H1 (cell line): ENCODE results near the gene OR6N1. TPM values are rescaled to one million over a fixed set of nuclear protein-coding genes. Genes with fewer than 3 reads are reported as not detected.

Experiments used
- POLR2A ChIP-seq, 2 experiments: IDR thresholded peaks; 1 replicate in 1 of 2; 2 replicates in 1 of 2; pipeline ENCODE4 v1.6.1; 2011; ENCODE audit warnings: low read depth in 2 of 2, low read length in 2 of 2, mild to moderate bottlenecking in 2 of 2; ENCODE audit errors: control extremely low read depth in 1 of 2
- POU5F1 ChIP-seq: IDR thresholded peaks from 2 replicates; pipeline ENCODE4 v1.6.1; 2011; ENCODE audit warnings: low read depth, mild to moderate bottlenecking, low read length, moderate library complexity
- polyA plus RNA-seq, 7 experiments: library from polyadenylated mRNA; depleted of rRNA in 3 of 7; stranded (reverse) in 5 of 7; unstranded in 2 of 7; fragments of >200 nt in 5 of 7; fragments of 200-250 nt in 2 of 7; gene quantifications; 1 replicate in 5 of 7; 2 replicates in 1 of 7; 4 replicates in 1 of 7; pipeline versions ENCODE4 v1.2.1 to v1.2.3, GENCODE V29; 2011 to 2013; ENCODE audit warnings: missing spikeins in 2 of 7, mixed read lengths in 2 of 7
- total RNA-seq: library from RNA; stranded (reverse); fragmentation: NEBNext Ultra II Directional; extraction: Animal tissue kit (Norgen Biotek cat#: 25700); gene quantifications from 2 replicates; pipeline ENCODE4 v1.2.1, GENCODE V29; 2021

Gene OR6N1
- total and polyA plus RNA-seq, 2 of the 8 experiments (the other 6 are each of a cell fraction or from before 2014, with no cell fraction given): not detected

- no peak for TF ChIP-seq POLR2A (IDR thresholded peaks at IDR 0.05; ENCODE audit: control extremely low read depth in 1 of 2, low read depth in 2 of 2, low read length in 2 of 2)
- TF ChIP-seq POU5F1: no peak
Measured at GRCh38 chr1:158800526-158800925, 28.5 kb upstream of the OR6N1 start (continued).
